ENCODE measurements around the gene CDH18.

The CDH18 gene

GRCh38 chr5:19987612-19988361 is at the start of gene CDH18:
Gene CDH18 (minus strand): TSS chr5:19988200. CDS start chr5:19838986, 149,214 bp downstream.
- DNase-seq: peak; percentile 76

GRCh38 chr5:20034717-20035116 is 46.7 kb upstream of the CDH18 start:
- no peak for DNase-seq

- no peak for DNase-seq
Measured at GRCh38 chr5:20033881-20034280, 45.9 kb upstream of the CDH18 start.

GRCh38 chr5:20032896-20033295 is 44.9 kb upstream of the CDH18 start:
- DNase-seq: no peak

- DNase-seq: peak; percentile 29
Measured at GRCh38 chr5:20030125-20030524, 42.1 kb upstream of the CDH18 start.

GRCh38 chr5:20029266-20029665 is 41.3 kb upstream of the CDH18 start:
- no peak for DNase-seq

- DNase-seq: no peak
Measured at GRCh38 chr5:20028506-20028905, 40.5 kb upstream of the CDH18 start.

- DNase-seq: peak; percentile 28
Measured at GRCh38 chr5:20023686-20024180, 35.7 kb upstream of the CDH18 start.

- DNase-seq: no peak
Measured at GRCh38 chr5:20020247-20020646, 32.2 kb upstream of the CDH18 start.

- DNase-seq: no peak
Measured at GRCh38 chr5:20017021-20017420, 29.0 kb upstream of the CDH18 start.

GRCh38 chr5:20000416-20000815 is 12.4 kb upstream of the CDH18 start:
- DNase-seq: peak; percentile 19

- peak; percentile 13 for DNase-seq
Measured at GRCh38 chr5:19988457-19988856, 457 bp upstream of the CDH18 start.

GRCh38 chr5:19986806-19987205 is 1.2 kb downstream of the CDH18 start:
- no peak for DNase-seq

GRCh38 chr5:19986031-19986619 is 1.9 kb downstream of the CDH18 start:
- peak; percentile 23 for DNase-seq

GRCh38 chr5:19978476-19978875 is 9.5 kb downstream of the CDH18 start:
- DNase-seq: no peak

GRCh38 chr5:19977099-19977498 is 10.9 kb downstream of the CDH18 start:
- no peak for DNase-seq

- no peak for DNase-seq
Measured at GRCh38 chr5:19975795-19976194, 12.2 kb downstream of the CDH18 start.

GRCh38 chr5:19960451-19960850 is 27.5 kb downstream of the CDH18 start:
- DNase-seq: no peak

- no peak for DNase-seq
Measured at GRCh38 chr5:19959830-19960384, 28.1 kb downstream of the CDH18 start.

GRCh38 chr5:19950897-19951296 is 37.1 kb downstream of the CDH18 start:
- no peak for DNase-seq

GRCh38 chr5:19940192-19940591 is 47.8 kb downstream of the CDH18 start:
- no peak for DNase-seq

GRCh38 chr5:19930451-19930850 is 57.5 kb downstream of the CDH18 start:
- no peak for DNase-seq

GRCh38 chr5:19928562-19929421 is 59.2 kb downstream of the CDH18 start:
- peak; percentile 87 for DNase-seq

Measured in EL (cell line).